Tibial nerve (tissue), 4 donors: ENCODE data around the gene DLD. TPM values are rescaled to one million over a fixed set of nuclear protein-coding genes. Genes with fewer than 3 reads are reported as not detected.
"Not testable (repeated sequence)": the region's sequence is repeated elsewhere in the genome, so short reads cannot be mapped to it uniquely, and the experiment has no call there.

Experiments used
- DNase-seq, 2 donors: peaks; one replicate each; pipeline ENCODE4 v3.0.0-alpha.2; 2019; ENCODE audit warnings: low spot score in 2 of 2
- H3K27ac ChIP-seq, 4 donors: fragments of 200-600 bp; sonication (generic) in 3 of 4; one replicate each; pipeline ENCODE4 v1.5.1; 2017 to 2019; ENCODE audit warnings: mild to moderate bottlenecking in 1 of 4
- H3K27me3 ChIP-seq, 2 donors: fragments of 200-600 bp; sonication (generic) in 1 of 2; one replicate each; pipeline versions ENCODE4 v1.5.1 to v1.6.0; 2017 to 2019
- H3K36me3 ChIP-seq, 3 donors: fragments of 200-600 bp; sonication (generic); one replicate each; pipeline ENCODE4 v1.5.1; 2018 to 2019
- H3K4me1 ChIP-seq, 4 donors: fragments of 200-600 bp; sonication (generic) in 3 of 4; one replicate each; pipeline ENCODE4 v1.5.1; 2017 to 2019
- H3K4me3 ChIP-seq, 4 donors: fragments of 200-600 bp; sonication (generic) in 3 of 4; one replicate each; pipeline ENCODE4 v1.5.1; 2017 to 2019; ENCODE audit warnings: mild to moderate bottlenecking in 1 of 4, moderate library complexity in 1 of 4
- H3K9me3 ChIP-seq, 4 donors: fragments of 200-600 bp; sonication (generic) in 3 of 4; one replicate each; pipeline ENCODE4 v1.5.1; 2017 to 2019
- EP300 ChIP-seq, 2 donors: sonication (generic); formaldehyde crosslinking; IDR thresholded peaks; one replicate each; pipeline ENCODE4 v1.6.1; 2017; ENCODE audit warnings: antibody characterized with exemption in 2 of 2, mild to moderate bottlenecking in 1 of 2
- POLR2A ChIP-seq, 2 donors: fragments of 450-650 bp; IDR thresholded peaks; one replicate each; pipeline ENCODE4 v1.6.1; 2017; ENCODE audit warnings: antibody characterized with exemption in 2 of 2, mild to moderate bottlenecking in 2 of 2, moderate library complexity in 2 of 2
- WGBS, 2 donors: methylation state at CpG; one replicate each; pipeline ENCODE4 v1.1.5; 2018; 5-methylcytosine and 5-hydroxymethylcytosine counted together
- total RNA-seq, 4 donors: library from RNA; depleted of rRNA; stranded (reverse); fragments of >200 nt; gene quantifications; one replicate each; pipeline ENCODE4 v1.1.0, GENCODE V29; 2016
- TF ChIP-seq, protein P1 (sequence below), 5 experiments: fragments of 200-600 bp in 3 of 5; fragments of 450-650 bp in 2 of 5; sonication (generic) in 3 of 5; IDR thresholded peaks; one replicate each; pipeline ENCODE4 v1.5.1; 2016 to 2019; ENCODE audit warnings: antibody characterized with exemption in 5 of 5, mild to moderate bottlenecking in 3 of 5, moderate library complexity in 2 of 5

DLD gene
- total RNA-seq, 4 donors from 2014 or later, result 43.5 to 67.3 (median 59.9) TPM

DNA sequence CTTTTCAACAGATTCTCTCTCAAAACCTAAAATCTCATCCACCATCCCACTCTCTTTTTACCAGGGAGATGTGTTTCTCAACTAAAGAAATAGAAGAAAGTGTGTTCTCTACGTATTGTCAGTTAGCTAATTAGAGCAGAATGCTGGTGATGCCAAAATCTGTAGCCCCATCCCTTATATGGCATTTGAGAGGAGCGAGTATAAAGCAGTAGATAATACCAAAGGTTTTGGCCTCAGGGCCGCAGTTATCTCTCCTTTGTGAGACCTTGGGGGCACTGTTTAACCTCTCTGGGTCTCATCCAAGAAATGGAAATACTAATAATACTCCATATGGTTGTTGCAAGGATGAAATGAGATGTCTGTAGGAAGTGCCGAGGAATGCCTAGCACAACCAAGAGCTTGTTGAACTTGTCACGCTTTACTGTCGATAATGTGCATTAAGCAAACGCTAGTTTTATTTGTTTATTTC, 456 bp upstream of the DLD start:
- Histone ChIP-seq H3K9me3 (no peaks in the 10 kb centered on the region), H3K27ac (peak overlapping the region; percentile 84 to 99 (median 96)), H3K27me3 (no peaks in the 10 kb centered on the region), H3K36me3 (peaks cover 0 to 19% (median 0%) of the 10 kb centered on the region in 3 donors), H3K4me1 (peaks cover 0 to 46% (median 20%) of the 10 kb centered on the region in 4 donors), H3K4me3 (peak overlapping the region; percentile 55 to 96 (median 92))
- DNase-seq, result peak in 1 of 2 donors; percentile 29
- 3 to 5% methylated on average over 7 of the region's 7 CpGs for WGBS, 2 donors
- TF ChIP-seq, protein P1, sequence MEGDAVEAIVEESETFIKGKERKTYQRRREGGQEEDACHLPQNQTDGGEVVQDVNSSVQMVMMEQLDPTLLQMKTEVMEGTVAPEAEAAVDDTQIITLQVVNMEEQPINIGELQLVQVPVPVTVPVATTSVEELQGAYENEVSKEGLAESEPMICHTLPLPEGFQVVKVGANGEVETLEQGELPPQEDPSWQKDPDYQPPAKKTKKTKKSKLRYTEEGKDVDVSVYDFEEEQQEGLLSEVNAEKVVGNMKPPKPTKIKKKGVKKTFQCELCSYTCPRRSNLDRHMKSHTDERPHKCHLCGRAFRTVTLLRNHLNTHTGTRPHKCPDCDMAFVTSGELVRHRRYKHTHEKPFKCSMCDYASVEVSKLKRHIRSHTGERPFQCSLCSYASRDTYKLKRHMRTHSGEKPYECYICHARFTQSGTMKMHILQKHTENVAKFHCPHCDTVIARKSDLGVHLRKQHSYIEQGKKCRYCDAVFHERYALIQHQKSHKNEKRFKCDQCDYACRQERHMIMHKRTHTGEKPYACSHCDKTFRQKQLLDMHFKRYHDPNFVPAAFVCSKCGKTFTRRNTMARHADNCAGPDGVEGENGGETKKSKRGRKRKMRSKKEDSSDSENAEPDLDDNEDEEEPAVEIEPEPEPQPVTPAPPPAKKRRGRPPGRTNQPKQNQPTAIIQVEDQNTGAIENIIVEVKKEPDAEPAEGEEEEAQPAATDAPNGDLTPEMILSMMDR (IDR thresholded peaks at IDR 0.05), result no peak
- TF ChIP-seq POLR2A (IDR thresholded peaks at IDR 0.05) (no peak), EP300 (IDR thresholded peaks at IDR 0.05) (no peak)

DNA sequence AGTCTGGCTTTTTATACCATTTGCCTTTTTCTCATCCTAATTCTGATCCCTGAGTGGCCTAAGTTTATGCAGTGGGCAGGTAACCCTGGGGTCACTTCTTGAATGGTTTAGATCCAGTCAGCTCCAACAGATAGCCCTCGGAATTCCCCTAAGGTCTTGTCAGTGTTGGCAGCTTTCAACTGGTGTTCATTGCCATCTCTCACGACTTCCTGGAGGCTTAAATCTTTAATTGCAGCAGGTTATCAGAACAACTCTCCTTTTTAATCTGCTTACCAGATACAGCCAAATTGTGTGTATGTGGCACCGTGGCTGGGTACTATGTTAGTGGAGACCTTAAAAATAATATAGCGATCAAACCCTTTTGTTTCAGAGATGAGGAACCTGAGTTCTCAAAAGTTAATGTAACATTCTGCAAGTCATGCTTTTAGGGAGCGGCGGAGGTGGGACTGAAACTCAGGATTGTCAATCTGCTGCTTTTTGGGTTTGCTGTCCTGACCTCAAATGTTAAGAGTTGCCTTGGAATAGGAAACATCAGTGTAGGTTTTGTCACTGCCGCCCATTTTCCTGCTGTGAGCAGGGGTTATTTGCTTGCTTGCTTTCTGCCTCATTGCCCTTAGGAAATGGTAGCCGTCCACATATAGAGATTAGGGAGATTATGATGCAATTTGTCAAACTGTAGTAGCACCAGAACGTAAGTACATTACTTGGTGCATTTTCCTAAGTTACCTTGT, 818 bp downstream of the DLD start:
- no peak for DNase-seq
- 37 to 40% methylated on average over 9 of the region's 9 CpGs for WGBS, 2 donors
- Histone ChIP-seq H3K36me3 (peaks cover 0 to 28% (median 0%) of the 10 kb centered on the region in 3 donors), H3K4me1 (peaks cover 0 to 55% (median 20%) of the 10 kb centered on the region in 4 donors), H3K9me3 (no peaks in the 10 kb centered on the region), H3K27me3 (no peaks in the 10 kb centered on the region), H3K27ac (peak overlapping the region; percentile 84 to 99 (median 96)), H3K4me3 (peak overlapping the region; percentile 55 to 96 (median 92))
- TF ChIP-seq, protein P1 (IDR thresholded peaks at IDR 0.05), result no peak
- TF ChIP-seq EP300 (IDR thresholded peaks at IDR 0.05) (no peak), POLR2A (IDR thresholded peaks at IDR 0.05) (no peak)

GRCh38 chr7:107892367-107892741, 1.4 kb downstream of the DLD start:
- H3K27me3 ChIP-seq, H3K9me3 ChIP-seq, DNase-seq: not testable (repeated sequence)
- peaks cover 0 to 28% (median 0%) of the 10 kb centered on the region in 3 donors for H3K36me3 ChIP-seq
- peaks cover 0 to 61% (median 20%) of the 10 kb centered on the region in 4 donors for H3K4me1 ChIP-seq
- peak overlapping the region in 2 of 4 donors; percentile 92 to 96 for H3K4me3 ChIP-seq
- WGBS, 2 donors, result 84 to 89% methylated on average over 8 of the region's 8 CpGs
- H3K27ac ChIP-seq, result peak overlapping the region; percentile 84 to 99 (median 96)

DNA sequence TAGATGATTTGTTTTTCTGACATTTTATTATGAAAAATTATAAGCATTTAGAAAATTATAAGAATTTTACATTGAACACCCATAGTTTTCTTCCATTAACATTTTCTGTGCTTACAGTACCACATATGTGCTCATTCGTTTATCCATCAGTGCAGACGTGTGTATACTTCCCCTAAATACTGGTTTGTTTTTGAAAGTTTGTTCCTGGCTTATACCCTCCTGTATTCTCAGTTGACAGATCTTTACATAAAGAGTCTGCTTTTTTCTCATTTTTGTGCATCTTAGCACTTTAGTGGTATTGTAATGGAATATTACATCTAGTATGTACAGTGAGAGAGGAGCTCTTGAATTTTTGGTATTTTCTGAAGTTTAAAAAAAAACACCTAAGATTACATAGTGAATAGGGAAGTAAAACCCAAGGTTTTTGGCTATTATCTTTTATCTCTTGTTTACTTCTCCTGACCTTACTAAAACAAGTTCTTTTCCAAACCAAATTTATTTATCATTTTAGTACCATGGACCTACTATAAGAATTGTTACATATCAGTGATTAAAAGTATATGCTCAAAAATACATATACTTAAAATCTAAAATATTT, 8.1 kb downstream of the DLD start:
- no peaks in the 10 kb centered on the region for H3K9me3 ChIP-seq
- no peak overlapping the region for H3K27ac ChIP-seq
- no peak overlapping the region for H3K4me3 ChIP-seq
- TF ChIP-seq, protein P1 (IDR thresholded peaks at IDR 0.05), result no peak
- TF ChIP-seq EP300 (IDR thresholded peaks at IDR 0.05) (no peak), POLR2A (IDR thresholded peaks at IDR 0.05) (no peak)
- peaks cover 0 to 34% (median 0%) of the 10 kb centered on the region in 3 donors for H3K36me3 ChIP-seq
- peaks cover 0 to 54% (median 2%) of the 10 kb centered on the region in 4 donors for H3K4me1 ChIP-seq
- no peaks in the 10 kb centered on the region for H3K27me3 ChIP-seq
- WGBS, 2 donors, result 63 to 64% methylated on average over 2 of the region's 2 CpGs
- DNase-seq, result no peak

- Histone ChIP-seq H3K27ac (no peak overlapping the region), H3K4me3 (no peak overlapping the region), H3K4me1 (peaks cover 0 to 41% (median 2%) of the 10 kb centered on the region in 4 donors), H3K36me3 (peaks cover 0 to 36% (median 0%) of the 10 kb centered on the region in 3 donors), H3K9me3 (no peaks in the 10 kb centered on the region), H3K27me3 (no peaks in the 10 kb centered on the region)
- TF ChIP-seq POLR2A (IDR thresholded peaks at IDR 0.05), result no peak
- TF ChIP-seq EP300 (IDR thresholded peaks at IDR 0.05), result no peak
- TF ChIP-seq, protein P1 (IDR thresholded peaks at IDR 0.05), result no peak
- 66 to 73% methylated on average over 1 of the region's 1 CpG for WGBS, 2 donors
- no peak for DNase-seq
Observed at GRCh38 chr7:107900496-107901015, 9.6 kb downstream of the DLD start.
